Measurements from ENCODE around the gene SAMD4A. TPM values are rescaled to one million over a fixed set of nuclear protein-coding genes. Genes with fewer than 3 reads are reported as not detected.
A peak's percentile ranks its signal among the peaks of the same experiment; 100 is the strongest.

The SAMD4A gene
- total and polyA plus RNA-seq, 11 donors = 45.0 to 247 (median 138) TPM

- Histone ChIP-seq H3K27ac (peak overlapping the region; percentile 21 to 96 (median 90)), H3K9me3 (no peaks in the 10 kb centered on the region), H3K27me3 (no peaks in the 10 kb centered on the region), H3K4me3 (no peak overlapping the region), H3K36me3 (peaks cover 0 to 90% (median 53%) of the 10 kb centered on the region in 9 donors), H3K4me1 (peaks cover 0 to 53% (median 18%) of the 10 kb centered on the region in 12 donors)
- intact Hi-C loops (cut with DNase I) = loop anchor here in 2 of 10 donors (5.0 kb wide), 2 partner anchors 34 to 44 kb away; no protein-coding TSS in a partner anchor
- no peak for TF ChIP-seq POLR2A (IDR thresholded peaks at IDR 0.05)
- TF ChIP-seq, protein P1, sequence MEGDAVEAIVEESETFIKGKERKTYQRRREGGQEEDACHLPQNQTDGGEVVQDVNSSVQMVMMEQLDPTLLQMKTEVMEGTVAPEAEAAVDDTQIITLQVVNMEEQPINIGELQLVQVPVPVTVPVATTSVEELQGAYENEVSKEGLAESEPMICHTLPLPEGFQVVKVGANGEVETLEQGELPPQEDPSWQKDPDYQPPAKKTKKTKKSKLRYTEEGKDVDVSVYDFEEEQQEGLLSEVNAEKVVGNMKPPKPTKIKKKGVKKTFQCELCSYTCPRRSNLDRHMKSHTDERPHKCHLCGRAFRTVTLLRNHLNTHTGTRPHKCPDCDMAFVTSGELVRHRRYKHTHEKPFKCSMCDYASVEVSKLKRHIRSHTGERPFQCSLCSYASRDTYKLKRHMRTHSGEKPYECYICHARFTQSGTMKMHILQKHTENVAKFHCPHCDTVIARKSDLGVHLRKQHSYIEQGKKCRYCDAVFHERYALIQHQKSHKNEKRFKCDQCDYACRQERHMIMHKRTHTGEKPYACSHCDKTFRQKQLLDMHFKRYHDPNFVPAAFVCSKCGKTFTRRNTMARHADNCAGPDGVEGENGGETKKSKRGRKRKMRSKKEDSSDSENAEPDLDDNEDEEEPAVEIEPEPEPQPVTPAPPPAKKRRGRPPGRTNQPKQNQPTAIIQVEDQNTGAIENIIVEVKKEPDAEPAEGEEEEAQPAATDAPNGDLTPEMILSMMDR (IDR thresholded peaks at IDR 0.05) = no peak
- DNase-seq = no peak
- peak in 2 of 4 donors; percentile 15 to 19 for ATAC-seq
- 49 to 63% (median 58%) methylated on average over 18 of the region's 18 CpGs for WGBS, 4 donors
Measured at GRCh38 chr14:54766276-54767138, 199.6 kb downstream of the SAMD4A start.

DNA sequence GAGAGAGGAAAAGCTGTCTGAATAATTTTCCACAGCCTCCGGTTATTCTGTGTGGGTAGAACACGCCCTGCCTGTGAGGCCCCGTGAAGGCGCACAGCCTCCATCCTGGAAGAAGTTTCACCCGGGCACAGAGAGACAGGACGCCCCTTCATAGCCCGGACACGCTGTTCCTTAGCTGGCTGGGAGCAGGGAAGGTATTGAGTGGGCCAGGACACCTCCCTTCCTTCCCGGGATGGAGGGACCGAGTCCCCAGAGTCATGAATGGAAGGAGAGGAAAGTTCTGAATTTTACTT is 200.2 kb downstream of the SAMD4A start:
- H3K4me1 ChIP-seq = peaks cover 0 to 53% (median 21%) of the 10 kb centered on the region in 12 donors
- intact Hi-C loops (cut with DNase I) = loop anchor here in 2 of 10 donors (5.0 kb wide), 2 partner anchors 35 to 45 kb away; no protein-coding TSS in a partner anchor
- DNase-seq = no peak
- H3K4me3 ChIP-seq = no peak overlapping the region
- peaks cover 0 to 88% (median 48%) of the 10 kb centered on the region in 9 donors for H3K36me3 ChIP-seq
- H3K9me3 ChIP-seq = no peaks in the 10 kb centered on the region
- 52 to 81% (median 67%) methylated on average over 10 of the region's 10 CpGs for WGBS, 4 donors
- TF ChIP-seq POLR2A (IDR thresholded peaks at IDR 0.05) = no peak
- TF ChIP-seq, protein P1 (IDR thresholded peaks at IDR 0.05) = no peak
- peak overlapping the region; percentile 21 to 96 (median 90) for H3K27ac ChIP-seq
- no peaks in the 10 kb centered on the region for H3K27me3 ChIP-seq
- no peak for ATAC-seq

GRCh38 chr14:54767450-54767849 is 200.5 kb downstream of the SAMD4A start:
- no peaks in the 10 kb centered on the region for H3K27me3 ChIP-seq
- H3K27ac ChIP-seq = peak overlapping the region in 10 of 12 donors; percentile 17 to 96 (median 91)
- ATAC-seq = peak in 1 of 4 donors; percentile 2
- intact Hi-C loops (cut with DNase I) = loop anchor here in 2 of 10 donors (5.0 kb wide), 2 partner anchors 35 to 45 kb away; no protein-coding TSS in a partner anchor
- no peak overlapping the region for H3K4me3 ChIP-seq
- 85 to 97% (median 91%) methylated on average over 2 to 3 of the region's 3 CpGs for WGBS, 4 donors
- peaks cover 0 to 57% (median 23%) of the 10 kb centered on the region in 12 donors for H3K4me1 ChIP-seq
- H3K9me3 ChIP-seq = no peaks in the 10 kb centered on the region
- no peak for DNase-seq
- peaks cover 0 to 84% (median 47%) of the 10 kb centered on the region in 9 donors for H3K36me3 ChIP-seq
- no peak for TF ChIP-seq POLR2A (IDR thresholded peaks at IDR 0.05)
- TF ChIP-seq, protein P1 (IDR thresholded peaks at IDR 0.05) = no peak

- Histone ChIP-seq H3K4me1 (peaks cover 0 to 68% (median 34%) of the 10 kb centered on the region in 12 donors), H3K4me3 (no peak overlapping the region), H3K36me3 (peaks cover 0 to 76% (median 44%) of the 10 kb centered on the region in 9 donors), H3K27ac (peak overlapping the region in 11 of 12 donors; percentile 2 to 96 (median 91)), H3K27me3 (no peaks in the 10 kb centered on the region), H3K9me3 (no peaks in the 10 kb centered on the region)
- intact Hi-C loops (cut with DNase I) = loop anchor here in 2 of 10 donors (5.0 kb wide), 2 partner anchors 36 to 46 kb away; no protein-coding TSS in a partner anchor
- WGBS, 4 donors = 69 to 76% (median 72%) methylated on average over 9 of the region's 9 CpGs
- DNase-seq = no peak
- ATAC-seq = no peak
- no peak for TF ChIP-seq POLR2A (IDR thresholded peaks at IDR 0.05)
- TF ChIP-seq, protein P1 (IDR thresholded peaks at IDR 0.05) = no peak
Measured at GRCh38 chr14:54768501-54769129, 201.7 kb downstream of the SAMD4A start.
